MV-4-11 (cell line): Measurements from ENCODE around the gene BCOR.

ENCODE experiments used
- DNase-seq: peaks from one replicate; lab custom pipeline; 2025; lab: John Stamatoyannopoulos, UW

BCOR gene

GRCh38 chrX:40063555-40063954 is 34.2 kb downstream of the BCOR start:
- no peak for DNase-seq

- DNase-seq: no peak
Measured at GRCh38 chrX:40062525-40063155, 35.1 kb downstream of the BCOR start.

- DNase-seq: no peak
Measured at GRCh38 chrX:40061871-40062524, 35.8 kb downstream of the BCOR start.

- no peak for DNase-seq
Measured at GRCh38 chrX:40061005-40061404, 36.8 kb downstream of the BCOR start.

- no peak for DNase-seq
Measured at GRCh38 chrX:40060356-40060845, 37.4 kb downstream of the BCOR start.

GRCh38 chrX:40058719-40059118 is 39.0 kb downstream of the BCOR start:
- no peak for DNase-seq

GRCh38 chrX:40057405-40057804 is 40.4 kb downstream of the BCOR start:
- no peak for DNase-seq

GRCh38 chrX:40056420-40056819 is 41.3 kb downstream of the BCOR start:
- DNase-seq: no peak

GRCh38 chrX:40055495-40055894 is 42.3 kb downstream of the BCOR start:
- DNase-seq: no peak

- no peak for DNase-seq
Measured at GRCh38 chrX:40054793-40055192, 43.0 kb downstream of the BCOR start.

GRCh38 chrX:40050532-40050931 is 47.2 kb downstream of the BCOR start:
- DNase-seq: no peak

- no peak for DNase-seq
Measured at GRCh38 chrX:40049084-40049641, 48.6 kb downstream of the BCOR start.

GRCh38 chrX:40047485-40047884 is 50.3 kb downstream of the BCOR start:
- no peak for DNase-seq

- no peak for DNase-seq
Measured at GRCh38 chrX:40043895-40044294, 53.9 kb downstream of the BCOR start.

- no peak for DNase-seq
Measured at GRCh38 chrX:40041915-40042314, 55.8 kb downstream of the BCOR start.

GRCh38 chrX:40040686-40041461 is 56.9 kb downstream of the BCOR start:
- no peak for DNase-seq

- no peak for DNase-seq
Measured at GRCh38 chrX:40039887-40040286, 57.9 kb downstream of the BCOR start.

- DNase-seq: no peak
Measured at GRCh38 chrX:40037367-40037766, 60.4 kb downstream of the BCOR start.

- DNase-seq: no peak
Measured at GRCh38 chrX:40035726-40036125, 62.0 kb downstream of the BCOR start.

GRCh38 chrX:40031911-40032310 is 65.8 kb downstream of the BCOR start:
- no peak for DNase-seq

GRCh38 chrX:40030205-40030604 is 67.6 kb downstream of the BCOR start:
- DNase-seq: no peak

- no peak for DNase-seq
Measured at GRCh38 chrX:40022421-40022820, 75.3 kb downstream of the BCOR start.

GRCh38 chrX:40021647-40022046 is 76.1 kb downstream of the BCOR start:
- DNase-seq: no peak
